SKM-1 treated with dmso at 0.1 percent for 144 hours (cell line): ENCODE measurements around the gene TNXB.
"Not testable (repeated sequence)": the region's sequence is repeated elsewhere in the genome, so short reads cannot be mapped to it uniquely, and the experiment has no call there.

Experiments
- DNase-seq: peaks from one replicate; lab custom pipeline; 2025; ENCODE audit not compliant: unreplicated experiment; lab: John Stamatoyannopoulos, UW

TNXB gene

GRCh38 chr6:32041385-32041784 is 67.8 kb downstream of the TNXB start:
- not testable (repeated sequence) for DNase-seq

- not testable (repeated sequence) for DNase-seq
Measured at GRCh38 chr6:32041050-32041321, 68.2 kb downstream of the TNXB start.

- DNase-seq = not testable (repeated sequence)
Measured at GRCh38 chr6:32040299-32041049, 68.7 kb downstream of the TNXB start.

GRCh38 chr6:32039321-32040274 is 69.5 kb downstream of the TNXB start:
- not testable (repeated sequence) for DNase-seq

DNA sequence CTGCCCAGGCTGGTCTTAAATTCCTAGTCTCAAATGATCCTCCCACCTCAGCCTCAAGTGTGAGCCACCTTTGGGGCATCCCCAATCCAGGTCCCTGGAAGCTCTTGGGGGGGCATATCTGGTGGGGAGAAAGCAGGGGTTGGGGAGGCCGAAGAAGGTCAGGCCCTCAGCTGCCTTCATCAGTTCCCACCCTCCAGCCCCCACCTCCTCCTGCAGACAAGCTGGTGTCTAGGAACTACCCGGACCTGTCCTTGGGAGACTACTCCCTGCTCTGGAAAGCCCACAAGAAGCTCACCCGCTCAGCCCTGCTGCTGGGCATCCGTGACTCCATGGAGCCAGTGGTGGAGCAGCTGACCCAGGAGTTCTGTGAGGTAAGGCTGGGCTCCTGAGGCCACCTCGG is 70.3 kb downstream of the TNXB start:
- not testable (repeated sequence) for DNase-seq

DNA sequence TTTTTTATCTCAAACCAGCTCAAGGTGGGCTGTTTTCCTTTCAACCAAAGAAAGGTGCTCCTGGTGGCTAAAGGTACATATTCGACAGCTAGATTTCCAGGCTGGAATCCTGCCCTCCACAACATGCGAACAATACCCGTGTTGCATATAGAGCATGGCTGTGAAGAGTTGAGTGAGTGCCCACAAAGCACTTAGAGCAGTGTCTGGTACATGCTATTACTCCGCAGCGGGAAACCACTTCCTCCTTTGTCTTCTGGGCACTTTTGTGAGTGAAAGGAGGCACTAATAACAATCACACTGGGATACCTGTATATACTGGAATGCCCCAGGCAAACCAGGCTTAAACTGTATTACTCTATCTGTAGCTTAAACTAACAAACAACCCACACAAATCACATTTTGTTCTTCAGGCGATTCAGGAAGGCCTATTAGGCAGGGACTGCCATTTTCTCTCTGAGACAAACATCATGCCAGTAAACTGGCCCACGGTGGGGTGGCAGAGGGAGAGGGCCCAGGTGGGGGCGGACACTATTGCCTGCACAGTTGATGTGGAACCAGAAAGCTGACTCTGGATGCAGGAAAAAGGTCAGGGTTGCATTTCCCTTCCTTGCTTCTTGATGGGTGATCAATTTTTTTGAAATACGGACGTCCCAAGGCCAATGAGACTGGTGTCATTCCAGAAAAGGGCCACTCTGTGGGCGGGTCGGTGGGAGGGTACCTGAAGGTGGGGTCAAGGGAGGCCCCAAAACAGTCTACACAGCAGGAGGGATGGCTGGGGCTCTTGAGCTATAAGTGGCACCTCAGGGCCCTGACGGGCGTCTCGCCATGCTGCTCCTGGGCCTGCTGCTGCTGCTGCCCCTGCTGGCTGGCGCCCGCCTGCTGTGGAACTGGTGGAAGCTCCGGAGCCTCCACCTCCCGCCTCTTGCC is 71.3 kb downstream of the TNXB start, which contains the start of gene CYP21A2:
CYP21A2 (plus strand) TSS at position 818 of the 927 bp plus-strand sequence; CDS start at position 826, 8 bp downstream.
- DNase-seq = not testable (repeated sequence)

GRCh38 chr6:32037136-32037535 is 72.0 kb downstream of the TNXB start:
- DNase-seq = not testable (repeated sequence)

GRCh38 chr6:32035283-32036013 is 73.7 kb downstream of the TNXB start:
- not testable (repeated sequence) for DNase-seq

GRCh38 chr6:32029553-32029952 is 79.6 kb downstream of the TNXB start:
- DNase-seq = not testable (repeated sequence)

DNA sequence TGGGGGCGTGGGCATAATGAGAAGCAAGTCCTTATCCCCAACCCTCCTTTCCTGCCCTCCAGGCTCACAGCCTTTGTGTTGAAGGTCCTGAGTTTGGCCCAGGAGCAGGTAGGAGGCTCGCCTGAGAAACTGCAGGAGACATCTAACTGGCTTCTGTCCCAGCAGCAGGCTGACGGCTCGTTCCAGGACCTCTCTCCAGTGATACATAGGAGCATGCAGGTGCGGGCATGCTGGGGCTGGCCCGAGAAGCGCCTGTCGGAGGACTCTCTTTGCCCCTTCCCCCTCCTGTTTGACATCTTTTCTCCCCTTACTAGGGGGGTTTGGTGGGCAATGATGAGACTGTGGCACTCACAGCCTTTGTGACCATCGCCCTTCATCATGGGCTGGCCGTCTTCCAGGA is 80.5 kb downstream of the TNXB start:
- DNase-seq = not testable (repeated sequence)

GRCh38 chr6:32022100-32022499 is 87.0 kb downstream of the TNXB start:
- not testable (repeated sequence) for DNase-seq

DNA sequence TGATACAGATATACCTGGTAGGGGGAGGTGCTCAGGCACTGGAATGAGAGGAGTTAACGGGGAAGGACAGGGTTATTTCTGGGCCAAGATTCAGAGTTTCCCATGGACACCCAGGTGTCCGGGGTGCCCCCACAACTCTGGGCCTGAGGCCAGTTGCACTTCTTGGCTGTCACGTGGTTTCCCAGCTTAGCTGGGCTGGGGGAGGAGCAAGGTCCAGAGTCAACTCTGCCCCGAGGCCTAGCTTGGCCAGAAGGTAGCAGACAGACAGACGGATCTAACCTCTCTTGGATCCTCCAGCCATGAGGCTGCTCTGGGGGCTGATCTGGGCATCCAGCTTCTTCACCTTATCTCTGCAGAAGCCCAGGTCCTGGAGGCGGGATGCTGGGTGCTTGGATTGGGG is 94.6 kb downstream of the TNXB start, which contains the start of gene C4B:
C4B (plus strand) TSS at position 249 of the 400 bp plus-strand sequence; CDS start at position 300, 51 bp downstream.
- not testable (repeated sequence) for DNase-seq

- DNase-seq = not testable (repeated sequence)
Measured at GRCh38 chr6:32013738-32014137, 95.4 kb downstream of the TNXB start.

- not testable (repeated sequence) for DNase-seq
Measured at GRCh38 chr6:32012941-32013617, 96.1 kb downstream of the TNXB start.

- not testable (repeated sequence) for DNase-seq
Measured at GRCh38 chr6:32010856-32011530, 98.1 kb downstream of the TNXB start.

DNA sequence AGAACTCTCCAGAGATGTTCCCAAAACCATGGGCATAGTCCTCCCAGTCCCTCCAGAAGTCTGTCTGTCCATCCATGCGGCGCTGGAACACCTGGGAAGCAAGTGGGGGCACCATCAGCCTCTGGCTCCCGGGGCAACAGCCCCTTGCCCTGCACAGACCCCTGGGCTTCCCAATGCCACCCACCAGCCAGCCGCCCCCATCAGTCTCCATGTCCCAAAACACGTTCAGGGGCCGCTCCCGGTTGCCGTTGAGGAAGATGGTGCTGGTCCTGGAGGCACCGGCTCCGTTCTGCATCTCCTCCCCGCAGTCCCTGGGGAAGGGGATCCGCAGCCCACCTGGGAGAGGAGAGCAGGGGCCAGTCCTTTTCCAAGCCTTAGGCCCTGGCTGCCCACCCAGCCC is 99.6 kb downstream of the TNXB start:
- not testable (repeated sequence) for DNase-seq

DNA sequence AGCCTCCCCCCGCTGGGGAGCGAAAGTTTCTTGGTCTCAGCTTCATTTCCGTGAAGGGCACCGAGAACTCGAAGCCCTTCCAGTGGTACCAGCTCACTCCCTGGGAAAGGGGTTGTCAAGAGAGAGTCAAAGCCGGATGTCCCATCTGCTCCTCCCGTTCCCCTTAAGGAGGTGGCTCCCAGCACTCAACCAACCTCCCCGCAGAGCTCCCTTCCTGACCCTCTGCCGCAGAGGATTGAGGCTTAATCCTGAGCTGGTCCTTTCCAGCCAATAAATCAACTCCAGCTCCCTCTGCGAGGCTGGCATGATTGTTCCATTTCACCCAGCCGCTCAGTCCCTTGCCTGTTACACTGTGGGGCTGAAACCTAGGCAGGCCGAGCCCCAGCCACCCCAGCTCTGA is 100.5 kb downstream of the TNXB start:
- not testable (repeated sequence) for DNase-seq

DNA sequence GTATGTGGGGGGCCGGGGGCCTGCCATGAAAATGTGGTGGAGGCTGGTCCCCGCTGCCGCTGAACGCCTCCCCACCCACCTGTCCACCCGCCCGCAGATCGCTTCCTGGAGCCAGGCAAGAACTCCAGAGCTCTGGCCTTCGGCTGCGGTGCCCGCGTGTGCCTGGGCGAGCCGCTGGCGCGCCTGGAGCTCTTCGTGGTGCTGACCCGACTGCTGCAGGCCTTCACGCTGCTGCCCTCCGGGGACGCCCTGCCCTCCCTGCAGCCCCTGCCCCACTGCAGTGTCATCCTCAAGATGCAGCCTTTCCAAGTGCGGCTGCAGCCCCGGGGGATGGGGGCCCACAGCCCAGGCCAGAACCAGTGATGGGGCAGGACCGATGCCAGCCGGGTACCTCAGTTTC is 101.1 kb downstream of the TNXB start:
- not testable (repeated sequence) for DNase-seq

DNA sequence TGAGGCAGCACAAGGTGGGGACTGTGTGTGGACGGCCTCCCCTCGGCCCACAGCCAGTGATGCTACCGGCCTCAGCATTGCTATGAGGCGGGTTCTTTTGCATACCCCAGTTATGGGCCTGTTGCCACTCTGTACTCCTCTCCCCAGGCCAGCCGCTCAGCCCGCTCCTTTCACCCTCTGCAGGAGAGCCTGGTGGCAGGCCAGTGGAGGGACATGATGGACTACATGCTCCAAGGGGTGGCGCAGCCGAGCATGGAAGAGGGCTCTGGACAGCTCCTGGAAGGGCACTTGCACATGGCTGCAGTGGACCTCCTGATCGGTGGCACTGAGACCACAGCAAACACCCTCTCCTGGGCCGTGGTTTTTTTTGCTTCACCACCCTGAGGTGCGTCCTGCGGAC is 102.1 kb downstream of the TNXB start:
- DNase-seq = not testable (repeated sequence)
